Measurements from ENCODE around the gene STRN.
"Not testable (repeated sequence)": the region's sequence is repeated elsewhere in the genome, so short reads cannot be mapped to it uniquely, and the experiment has no call there.

The STRN gene

DNA sequence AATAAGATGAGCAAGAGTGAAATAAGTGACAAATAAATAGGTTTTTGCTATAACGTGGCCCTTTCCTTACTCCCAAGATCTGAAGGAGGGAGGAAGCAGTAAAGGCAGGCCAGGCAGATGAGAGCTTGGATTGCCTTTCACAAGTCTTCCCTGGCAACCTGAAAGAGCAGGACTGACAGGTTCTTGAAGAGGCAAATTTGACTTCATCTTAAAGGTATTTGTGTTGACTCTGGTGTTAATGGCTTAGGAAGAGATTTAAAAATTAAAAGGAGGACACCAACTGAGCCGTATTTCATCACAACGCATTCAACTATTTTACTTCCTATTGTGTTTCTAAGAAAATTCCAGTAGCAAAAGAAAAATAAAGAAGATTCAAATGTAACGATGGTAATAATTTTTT, 3.2 kb downstream of the STRN start:
- no peak for DNase-seq (ENCODE audit: low read depth)

DNA sequence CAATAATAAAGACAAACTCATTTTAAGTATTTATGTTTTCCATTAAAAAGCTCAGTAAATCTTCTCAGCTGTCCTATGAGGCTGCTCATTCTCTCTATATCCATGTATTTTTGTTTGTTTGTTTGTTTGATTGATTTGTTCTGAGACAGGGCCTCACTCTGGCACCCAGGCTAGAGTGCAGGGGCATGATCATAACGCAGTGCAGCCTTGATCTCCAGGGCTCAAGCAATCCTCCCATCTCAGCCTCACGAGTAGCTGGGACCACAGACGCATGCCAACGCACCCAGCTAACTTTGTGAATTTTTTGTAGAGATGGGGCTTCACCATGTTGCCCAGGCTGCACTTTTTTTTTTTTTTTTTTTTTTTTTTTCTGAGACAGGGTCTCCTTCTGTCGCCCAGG, 5.6 kb downstream of the STRN start:
- DNase-seq (ENCODE audit: low read depth): no peak

DNA sequence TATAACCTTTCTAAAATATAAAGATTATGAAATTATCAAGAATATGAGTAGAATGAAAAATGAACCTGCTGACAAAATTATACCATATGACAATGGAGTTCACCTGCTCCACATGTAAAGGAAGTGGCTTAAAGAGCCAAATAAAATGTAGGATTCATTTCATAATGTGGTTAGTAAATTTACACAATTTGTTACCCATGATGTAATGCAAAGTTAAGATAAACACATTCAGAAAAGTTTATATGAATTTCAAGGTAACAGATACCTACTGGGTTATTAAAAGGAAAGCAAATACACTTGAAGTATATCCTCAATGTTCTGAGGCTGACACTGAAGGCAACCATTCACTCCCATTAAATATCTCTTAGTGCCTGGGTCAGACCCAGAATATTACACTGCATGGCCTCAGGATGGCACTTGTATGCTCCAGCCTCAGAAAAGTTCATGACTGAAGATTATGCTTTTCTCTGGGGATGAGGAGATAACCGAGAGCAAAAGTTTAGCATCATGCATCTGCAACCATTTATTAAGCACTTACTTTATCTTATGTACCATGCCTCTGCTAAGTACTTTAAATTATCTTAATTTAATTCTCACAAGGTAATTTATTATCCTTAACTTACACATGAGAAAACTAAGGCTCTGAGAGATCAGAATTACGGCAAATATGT, 6.2 kb downstream of the STRN start:
- no peak for DNase-seq (ENCODE audit: low read depth)

DNA sequence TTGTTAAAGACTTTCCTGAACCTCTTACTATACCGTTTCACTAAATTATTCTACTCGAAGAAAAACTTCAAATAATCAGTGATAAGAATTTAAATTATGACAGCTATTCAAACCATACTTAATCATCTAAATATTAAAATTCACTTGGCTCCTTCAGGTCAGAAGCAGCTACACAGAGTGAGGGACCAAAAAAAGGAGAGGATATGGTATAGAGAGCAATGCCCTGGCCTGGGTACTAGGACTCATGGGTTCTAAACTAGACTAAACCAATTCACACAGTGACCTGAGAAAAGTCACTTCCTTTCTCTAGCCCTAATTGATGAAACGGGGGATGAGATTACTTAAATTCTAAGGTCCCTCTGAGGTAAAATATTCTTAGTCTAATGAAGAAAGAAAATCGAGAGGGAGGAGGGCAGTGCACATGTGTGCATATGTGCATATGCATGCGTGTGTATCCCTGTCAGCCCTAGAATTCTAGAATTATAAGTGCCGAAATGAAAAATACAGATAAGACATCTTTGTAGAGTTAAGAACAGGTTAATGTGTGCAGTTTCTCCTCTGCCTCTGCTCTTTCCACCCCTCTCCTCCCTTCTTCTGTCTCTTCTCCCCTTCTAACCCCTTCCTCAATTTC, 11.2 kb downstream of the STRN start:
- no peak for DNase-seq (ENCODE audit: low read depth)

DNA sequence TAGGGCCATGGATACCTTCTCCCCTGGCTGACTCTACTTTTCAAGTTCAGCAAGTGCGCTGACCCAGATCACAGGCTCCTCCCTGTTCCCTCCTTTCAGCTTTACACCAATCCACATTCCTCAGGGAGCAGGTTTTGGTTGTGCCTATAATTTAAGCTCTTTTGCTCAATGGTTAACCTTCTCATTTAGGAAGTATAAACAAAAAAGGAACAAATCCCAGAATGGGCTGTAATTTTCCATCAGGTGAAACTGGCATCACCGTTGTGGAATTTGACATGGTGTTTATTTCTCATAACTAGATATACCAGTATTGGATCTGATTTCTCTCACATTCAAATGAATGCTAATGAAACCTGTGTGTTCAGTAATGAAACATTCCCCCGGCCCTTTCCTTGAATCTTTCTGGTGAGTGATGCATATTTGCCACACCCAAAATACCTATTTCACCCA, 13.6 kb downstream of the STRN start:
- DNase-seq (ENCODE audit: low read depth): no peak

DNA sequence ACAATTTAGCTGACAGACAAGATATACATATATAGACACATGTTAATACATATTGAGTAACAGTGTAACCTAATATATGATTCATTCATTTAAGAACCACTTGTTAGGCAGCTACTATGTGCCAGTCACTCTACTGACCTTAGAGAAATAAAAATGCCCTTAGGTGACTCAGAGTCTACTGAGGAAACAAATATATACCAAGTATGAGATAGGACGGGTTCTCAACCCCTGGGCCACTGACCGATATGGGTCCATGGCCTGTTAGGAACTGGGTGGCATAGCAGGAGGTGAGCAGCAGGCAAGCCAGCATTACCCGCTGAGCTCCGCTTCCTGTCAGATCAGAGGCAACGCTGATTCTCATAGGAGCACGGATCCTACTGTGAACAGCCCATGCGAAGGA, 14.8 kb downstream of the STRN start:
- no peak for DNase-seq (ENCODE audit: low read depth)

DNA sequence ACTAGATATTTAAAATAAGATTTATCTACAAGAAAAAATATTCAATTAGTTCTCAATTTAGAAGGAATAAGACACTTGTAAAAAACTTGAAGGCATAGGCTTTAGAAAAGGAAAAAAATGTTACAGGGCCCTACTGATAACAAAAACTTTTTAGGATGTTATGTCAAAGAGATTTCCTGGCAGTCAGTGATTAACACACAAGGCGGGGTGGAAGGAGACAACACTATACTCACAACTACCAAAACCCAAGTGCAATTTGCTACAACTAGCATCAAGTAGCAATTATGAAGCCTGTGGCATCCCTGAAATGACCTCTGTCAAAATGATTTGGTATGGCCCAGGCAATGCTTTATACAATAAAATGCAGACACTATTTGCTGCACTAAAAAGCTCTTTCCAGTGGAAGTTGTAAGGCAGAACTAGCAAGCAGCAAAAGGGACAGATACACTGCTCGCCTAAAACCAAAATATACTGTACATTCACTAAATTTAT, 15.3 kb downstream of the STRN start:
- DNase-seq (ENCODE audit: low read depth): no peak

DNA sequence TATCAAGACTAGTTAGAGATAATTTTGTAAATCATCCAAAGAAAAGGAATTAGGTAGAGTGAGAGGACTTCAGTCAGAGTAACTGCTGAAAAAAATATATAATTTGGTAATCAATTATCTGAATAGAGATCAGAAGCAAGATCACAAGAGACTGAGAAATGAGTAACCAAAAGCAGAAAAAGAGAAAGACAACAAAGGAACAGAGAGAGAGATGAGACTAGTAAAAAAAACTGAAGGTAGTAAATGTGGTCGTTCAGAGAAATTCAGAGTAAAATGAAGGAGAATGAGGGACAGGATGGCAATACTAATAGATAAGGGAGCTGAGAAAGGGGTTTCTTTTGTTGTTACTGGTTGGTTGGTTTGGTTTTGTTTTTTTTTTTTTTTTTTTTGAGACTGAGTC, 16.5 kb downstream of the STRN start:
- no peak for DNase-seq (ENCODE audit: low read depth)

DNA sequence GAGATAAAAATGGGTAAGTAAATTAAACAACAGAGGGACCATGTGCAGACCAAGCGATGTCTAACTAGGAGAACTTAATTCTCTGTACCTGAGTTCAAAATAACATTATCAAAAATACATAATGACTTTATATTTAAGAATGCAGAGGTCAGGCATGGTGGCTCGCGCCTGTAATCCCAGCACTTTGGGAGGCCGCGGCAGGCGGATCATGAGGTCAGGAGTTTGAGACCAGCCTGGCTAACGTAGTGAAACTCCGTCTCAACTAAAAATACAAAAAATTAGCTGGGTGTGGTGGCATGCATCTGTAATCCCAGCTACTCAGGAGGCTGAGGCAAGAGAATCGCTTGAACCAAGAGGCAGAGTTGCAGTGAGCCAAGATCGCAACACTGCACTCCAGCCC, 21.1 kb downstream of the STRN start:
- DNase-seq (ENCODE audit: low read depth): not testable (repeated sequence)

DNA sequence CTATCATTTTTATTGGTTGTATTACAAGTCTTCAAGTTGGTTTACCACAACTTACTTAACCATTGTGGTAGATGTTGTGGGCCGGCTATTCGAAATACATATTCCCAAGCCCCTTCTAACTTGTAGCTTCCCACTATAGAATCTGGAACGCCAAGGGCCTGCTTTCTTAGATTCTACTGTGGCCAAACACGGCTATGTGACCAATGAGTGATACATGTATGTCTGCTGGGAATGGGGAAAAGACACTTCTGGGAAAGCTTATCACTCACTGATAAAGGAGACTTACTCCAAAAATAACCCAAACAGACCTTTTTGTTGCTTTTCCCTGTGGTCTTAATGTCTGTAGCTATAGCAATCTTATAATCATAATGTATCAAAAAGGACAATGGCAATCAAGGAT, 24.5 kb downstream of the STRN start:
- no peak for DNase-seq (ENCODE audit: low read depth)

DNA sequence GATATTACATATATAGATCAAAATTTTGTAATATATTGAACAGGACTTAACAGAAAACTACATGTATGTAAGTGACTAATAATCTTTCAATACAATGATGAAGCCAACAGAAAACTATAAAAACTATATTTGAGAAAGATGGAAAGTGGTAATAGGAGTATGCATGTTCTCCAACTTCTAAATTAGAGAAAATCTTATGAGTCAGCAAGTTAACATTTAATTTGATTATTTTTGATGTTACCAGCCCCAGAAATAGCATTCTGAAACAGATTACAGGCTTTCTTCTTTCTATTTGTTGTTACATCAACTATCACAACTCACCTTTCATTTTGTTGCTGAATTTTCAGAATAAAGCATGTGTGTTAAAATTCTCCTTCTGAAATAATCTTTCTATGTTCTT, 29.8 kb downstream of the STRN start:
- DNase-seq (ENCODE audit: low read depth): not testable (repeated sequence)

DNA sequence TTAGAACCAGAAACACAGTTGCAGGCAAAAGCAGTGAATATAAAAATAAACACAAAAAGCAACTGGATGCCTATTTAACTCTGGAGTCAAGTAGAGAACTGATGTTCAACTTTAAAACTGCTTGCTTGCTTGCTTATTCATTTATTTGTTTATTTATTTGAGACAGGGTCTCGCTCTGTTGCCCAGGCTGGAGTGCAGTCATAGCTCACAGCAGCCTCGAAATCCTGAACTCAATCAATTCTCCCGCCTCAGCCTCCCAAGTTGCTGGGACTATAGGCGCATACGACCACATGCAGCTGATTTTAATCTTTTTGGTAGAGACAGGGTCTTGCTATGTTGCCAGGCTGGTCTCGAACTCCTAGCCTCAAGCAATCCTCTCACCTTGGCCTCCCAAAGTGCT, 34.6 kb downstream of the STRN start:
- not testable (repeated sequence) for DNase-seq (ENCODE audit: low read depth)

DNA sequence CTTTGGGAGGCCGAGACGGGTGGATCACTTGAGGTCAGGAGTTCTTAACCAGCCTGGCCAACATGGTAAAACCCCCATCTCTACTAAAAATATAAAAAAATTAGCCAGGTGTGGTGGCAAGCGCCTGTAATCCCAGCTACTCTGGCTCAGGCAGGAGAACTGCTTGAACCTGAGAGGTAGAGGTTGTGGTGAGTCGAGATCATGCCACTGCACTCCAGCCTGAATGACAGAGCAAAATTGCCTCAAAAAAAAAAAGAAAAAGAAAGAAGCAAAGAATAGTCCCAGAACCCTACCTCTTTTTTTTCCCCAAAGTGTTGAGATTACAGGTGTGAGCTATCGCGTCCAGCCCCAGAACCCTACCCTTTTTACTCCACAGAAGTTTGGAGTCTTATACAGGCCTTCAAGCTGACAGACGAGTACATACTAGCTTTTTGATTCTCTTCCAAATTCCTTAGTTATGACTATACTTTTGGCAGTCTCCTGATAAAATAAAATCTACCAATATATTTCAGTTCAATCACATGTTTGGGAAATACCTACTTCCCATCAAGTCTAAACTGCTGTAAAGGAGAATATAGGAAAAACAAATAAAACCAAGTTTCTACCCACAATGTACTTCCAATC, 35.4 kb downstream of the STRN start:
- not testable (repeated sequence) for DNase-seq (ENCODE audit: low read depth)

DNA sequence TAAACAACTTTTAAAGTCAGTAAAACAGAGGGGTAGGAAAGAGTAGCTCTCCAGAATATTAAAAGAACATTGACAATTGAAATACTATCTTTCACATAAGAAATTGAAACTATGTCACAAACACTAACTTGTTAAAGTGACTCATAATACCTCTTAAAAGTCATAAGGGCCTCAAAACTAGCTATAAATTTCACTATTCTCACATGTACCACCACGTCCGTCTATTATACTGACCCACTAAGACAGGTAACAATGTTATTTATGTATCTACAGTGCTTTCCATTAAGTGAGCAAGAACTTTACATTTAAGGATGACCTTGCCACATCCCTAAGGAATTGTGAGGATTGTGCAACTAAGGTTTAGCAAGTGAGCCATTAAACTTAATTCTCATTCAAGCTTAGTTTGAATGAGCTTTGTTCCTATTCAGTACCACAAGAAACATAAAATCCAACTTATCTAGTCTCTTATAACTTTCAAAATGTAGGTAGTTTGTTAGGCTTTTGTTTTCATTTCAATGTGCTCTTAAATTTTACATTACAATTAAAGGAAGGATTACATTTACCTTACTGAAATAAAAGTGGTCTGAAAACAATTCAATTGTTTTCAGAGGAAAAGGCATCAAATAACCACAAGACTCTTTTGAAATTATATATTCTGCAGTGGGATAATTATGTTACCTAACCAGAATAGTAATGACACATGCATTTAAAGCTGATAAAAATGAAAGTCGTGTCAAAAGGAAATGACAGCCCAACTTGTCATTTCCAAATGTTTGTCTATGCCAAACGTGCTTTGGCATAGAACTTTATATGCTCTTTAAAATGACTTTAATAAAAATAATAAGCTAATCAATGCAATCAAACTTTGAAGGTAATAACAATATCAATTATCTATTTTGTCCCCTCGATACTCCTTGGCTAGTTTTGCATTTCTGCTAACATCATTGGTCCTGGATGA, 39.9 kb downstream of the STRN start:
- not testable (repeated sequence) for DNase-seq (ENCODE audit: low read depth)

DNA sequence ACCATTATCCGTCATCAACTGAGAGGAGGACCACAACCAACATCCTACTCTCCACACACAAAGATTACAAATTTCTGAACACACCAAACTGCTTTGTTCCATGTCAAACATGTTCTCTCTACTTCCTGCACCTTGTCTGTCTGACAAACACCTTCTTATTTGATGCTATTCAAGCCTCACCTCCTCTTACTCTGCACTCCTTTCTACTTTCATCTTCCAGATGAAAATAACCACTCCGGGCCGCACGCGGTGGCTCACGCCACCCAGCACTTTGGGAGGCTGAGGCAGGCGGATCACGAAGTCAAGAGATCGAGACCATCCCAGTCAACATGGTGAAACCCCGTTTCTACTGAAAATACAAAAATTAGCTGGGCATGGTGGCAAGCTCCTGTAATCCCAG, 43.7 kb downstream of the STRN start:
- DNase-seq (ENCODE audit: low read depth): not testable (repeated sequence)

DNA sequence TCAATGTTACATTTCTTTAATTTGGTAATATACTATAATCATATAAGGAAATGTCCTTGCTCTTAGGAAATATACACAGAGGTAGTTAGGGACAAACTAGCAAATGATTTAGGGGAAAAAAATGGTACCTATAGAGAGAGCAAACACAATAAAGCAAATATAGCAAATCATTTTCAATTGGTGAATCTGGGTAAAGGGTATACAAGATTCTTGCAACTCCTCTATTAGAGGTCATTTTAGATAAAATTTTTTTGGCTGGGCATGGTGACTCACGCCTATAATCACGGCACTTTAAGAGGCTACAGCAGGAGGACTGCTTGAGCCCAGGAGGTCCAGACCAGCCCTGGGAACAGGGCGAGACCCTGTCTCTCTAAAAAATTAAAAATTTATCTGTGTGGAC, 44.4 kb downstream of the STRN start:
- DNase-seq (ENCODE audit: low read depth): no peak

DNA sequence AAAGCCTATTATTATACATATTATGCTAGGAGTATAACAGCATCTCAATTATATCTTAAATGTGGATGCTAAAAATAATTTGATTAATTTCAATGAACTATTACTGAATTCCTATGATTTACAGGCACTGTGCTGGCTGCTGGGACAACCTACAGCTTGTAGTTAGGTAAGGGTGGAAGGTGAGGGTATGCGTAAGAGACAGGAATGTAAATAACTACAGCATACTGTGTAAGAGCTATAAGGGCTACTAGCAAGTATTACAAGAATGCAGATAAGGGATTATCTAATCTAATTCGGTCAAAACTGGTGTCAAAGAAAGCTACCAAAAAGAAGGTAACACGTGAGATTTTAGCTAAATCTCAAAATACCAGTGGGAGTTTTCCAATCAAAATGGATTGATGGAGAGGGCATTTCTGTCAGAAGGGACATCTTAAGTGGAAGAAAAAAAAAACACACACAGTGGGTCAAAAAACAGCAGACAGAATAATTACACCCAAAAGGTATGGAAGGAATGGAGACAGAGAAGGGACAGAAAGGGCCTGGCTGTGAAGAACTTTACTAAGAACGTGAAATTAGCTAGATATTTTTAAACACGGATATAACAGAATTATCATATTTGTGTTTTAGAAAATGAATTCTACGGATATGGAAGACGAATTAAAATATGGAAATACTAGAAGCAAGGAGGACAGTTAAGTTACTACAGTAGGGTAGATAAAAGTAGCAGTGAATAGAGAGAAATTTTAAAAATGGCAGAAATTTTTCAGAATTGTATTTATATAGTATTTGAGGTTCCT, 47.1 kb downstream of the STRN start:
- no peak for DNase-seq (ENCODE audit: low read depth)

DNA sequence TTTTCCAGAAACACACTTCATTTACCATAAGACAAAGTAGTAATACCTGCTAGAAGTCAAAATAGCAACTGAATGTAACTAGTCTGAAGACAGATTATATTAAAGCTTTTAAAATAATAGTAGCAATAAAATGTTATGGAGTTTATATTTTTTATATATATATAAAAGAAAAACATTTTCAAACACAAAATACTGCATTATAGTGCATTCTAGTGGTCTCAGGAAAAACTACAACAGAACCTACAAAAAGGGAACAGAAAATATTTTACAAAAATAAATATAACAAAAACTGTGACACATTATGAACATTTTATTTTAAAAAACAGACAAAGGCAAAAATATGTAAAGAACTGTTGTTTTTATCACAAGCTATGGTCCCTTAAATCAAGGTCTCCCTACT, 48.0 kb downstream of the STRN start:
- DNase-seq (ENCODE audit: low read depth): no peak

DNA sequence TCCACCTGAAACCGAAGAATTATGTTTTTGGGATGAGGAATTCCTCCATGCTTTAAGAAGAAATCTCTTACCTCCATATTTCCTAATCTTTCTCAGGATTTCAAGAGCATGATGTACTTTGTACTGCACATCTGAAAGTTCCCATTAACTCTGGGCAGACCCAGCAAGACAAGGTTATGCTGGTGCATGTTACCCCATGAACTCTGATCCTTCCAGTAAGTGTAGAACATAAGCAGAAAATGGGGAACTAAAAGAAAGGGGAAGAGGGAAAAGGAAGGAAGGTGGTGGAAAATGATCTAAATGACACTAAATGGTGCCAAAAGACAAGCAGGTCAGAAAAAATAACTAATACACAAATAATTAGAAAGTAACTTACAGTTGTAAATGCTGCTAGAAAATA, 50.7 kb downstream of the STRN start:
- no peak for DNase-seq (ENCODE audit: low read depth)

DNA sequence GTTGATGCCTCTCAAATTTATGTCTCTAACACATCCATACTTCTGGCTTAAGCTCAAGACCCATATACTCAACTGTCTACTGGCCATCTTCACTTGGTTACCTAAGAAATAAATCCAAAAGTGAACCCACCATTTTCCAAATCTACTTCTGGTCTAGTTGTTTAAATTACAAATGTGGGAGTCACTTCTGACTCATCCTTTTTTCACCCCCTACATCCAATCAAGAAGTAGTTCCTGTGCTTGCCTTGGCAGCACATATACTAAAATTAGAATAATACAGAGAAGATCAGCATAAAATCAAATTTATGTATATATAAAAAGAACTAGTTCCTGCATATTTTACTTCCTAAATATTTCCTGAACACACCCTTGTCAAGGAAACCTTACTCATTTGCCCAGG, 53.6 kb downstream of the STRN start:
- DNase-seq (ENCODE audit: low read depth): no peak

DNA sequence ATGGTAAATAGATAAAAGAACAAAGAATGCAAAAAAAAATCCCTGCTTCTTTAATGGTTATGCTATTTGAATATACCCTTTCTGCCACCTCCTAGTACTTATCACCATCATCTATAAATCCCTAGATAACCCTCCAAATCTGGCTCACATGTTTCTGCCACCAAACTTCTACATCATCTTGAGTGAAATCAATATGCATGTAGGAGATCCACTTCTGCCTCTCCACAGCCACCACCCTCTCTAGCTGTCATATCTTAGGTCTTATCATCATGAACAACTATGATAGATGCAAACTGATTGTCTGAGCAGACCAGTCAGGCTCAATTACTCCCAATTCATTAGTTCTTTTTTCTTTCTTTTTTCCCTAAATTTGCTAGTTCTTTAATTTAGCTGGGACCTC, 55.3 kb downstream of the STRN start:
- no peak for DNase-seq (ENCODE audit: low read depth)
